ENCODE results near the gene SNAPC4.

- TF ChIP-seq POLR2A (IDR thresholded peaks at IDR 0.05; ENCODE audit: low read depth, low read length): no peak
- no peak for TF ChIP-seq TAF1 (IDR thresholded peaks at IDR 0.05; ENCODE audit: low read depth, low read length)
These were observed 7.2 kb downstream of the SNAPC4 start for GRCh38 chr9:136392538-136393449.

Measured in GM12891 (cell line).